Trophoblast cell (in vitro differentiated cells and primary cell): ENCODE measurements around the gene TMC2.

Source experiments
- DNase-seq, 2 donors: peaks; one replicate each; pipeline ENCODE4 v3.0.0-alpha.2; 2016
- H2AFZ ChIP-seq: 2 replicates; pipeline ENCODE4 v1.6.1; 2013; ENCODE audit warnings: low read length, moderate library complexity, mild to moderate bottlenecking; ENCODE audit not compliant: insufficient read depth, poor library complexity
- H2AK5ac ChIP-seq: 2 replicates; pipeline ENCODE4 v1.6.1; 2013; ENCODE audit warnings: mild to moderate bottlenecking, low read length
- H2BK120ac ChIP-seq: 2 replicates; pipeline ENCODE4 v1.6.1; 2013; ENCODE audit warnings: low read length, mild to moderate bottlenecking, moderate library complexity; ENCODE audit not compliant: insufficient read depth, poor library complexity
- H2BK12ac ChIP-seq: 2 replicates; pipeline ENCODE4 v1.6.1; 2013; ENCODE audit warnings: mild to moderate bottlenecking, low read length, moderate library complexity
- H2BK5ac ChIP-seq: 2 replicates; pipeline ENCODE4 v1.6.1; 2013; ENCODE audit warnings: low read length, low read depth, moderate library complexity, mild to moderate bottlenecking; ENCODE audit not compliant: poor library complexity
- H3K14ac ChIP-seq: 2 replicates; pipeline ENCODE4 v1.6.1; 2013; ENCODE audit warnings: mild to moderate bottlenecking, low read length
- H3K18ac ChIP-seq: 2 replicates; pipeline ENCODE4 v1.6.1; 2013; ENCODE audit warnings: mild to moderate bottlenecking, low read length
- H3K23ac ChIP-seq: 2 replicates; pipeline ENCODE4 v1.6.1; 2013; ENCODE audit warnings: low read length
- H3K27ac ChIP-seq: 2 replicates; pipeline ENCODE4 v1.5.1; 2013; ENCODE audit warnings: low read depth, mild to moderate bottlenecking, inconsistent platforms, low read length, moderate library complexity
- H3K27me3 ChIP-seq: 2 replicates; pipeline ENCODE4 v1.6.1; 2013; ENCODE audit warnings: inconsistent platforms, mild to moderate bottlenecking, low read length, moderate library complexity; ENCODE audit not compliant: insufficient read depth
- H3K36me3 ChIP-seq, 2 experiments: 1 replicate in 1 of 2; 2 replicates in 1 of 2; pipeline ENCODE4 v1.6.1; 2013; ENCODE audit warnings: low read length in 2 of 2, mild to moderate bottlenecking in 2 of 2, moderate library complexity in 1 of 2; ENCODE audit not compliant: insufficient read depth in 2 of 2, control insufficient read depth in 1 of 2
- H3K4ac ChIP-seq: 2 replicates; pipeline ENCODE4 v1.6.1; 2013; ENCODE audit warnings: low read depth, mild to moderate bottlenecking, low read length, moderate library complexity
- H3K4me1 ChIP-seq, 2 experiments: 1 replicate in 1 of 2; 2 replicates in 1 of 2; pipeline ENCODE4 v1.6.1; 2013; ENCODE audit warnings: low read length in 2 of 2, mild to moderate bottlenecking in 2 of 2, moderate library complexity in 1 of 2; ENCODE audit not compliant: insufficient read depth in 2 of 2, control insufficient read depth in 1 of 2
- H3K4me2 ChIP-seq: 2 replicates; pipeline ENCODE4 v1.6.1; 2013; ENCODE audit warnings: inconsistent platforms, mild to moderate bottlenecking, low read length, moderate library complexity
- H3K4me3 ChIP-seq: 2 replicates; pipeline ENCODE4 v1.5.1; 2013; ENCODE audit warnings: mild to moderate bottlenecking, low read depth, low read length, inconsistent platforms
- H3K79me1 ChIP-seq: one replicate; pipeline ENCODE4 v1.6.1; 2013; ENCODE audit warnings: low read length
- H3K79me2 ChIP-seq: 2 replicates; pipeline ENCODE4 v1.6.1; 2013; ENCODE audit warnings: low read length, mild to moderate bottlenecking; ENCODE audit not compliant: control insufficient read depth, insufficient read depth, poor library complexity
- H3K9ac ChIP-seq: 2 replicates; pipeline ENCODE4 v1.6.1; 2013; ENCODE audit warnings: mild to moderate bottlenecking, low read length
- H3K9me3 ChIP-seq: 2 replicates; pipeline ENCODE4 v1.6.1; 2013; ENCODE audit warnings: low read depth, mild to moderate bottlenecking, control low read depth, inconsistent platforms, low read length; ENCODE audit not compliant: insufficient read depth
- H4K12ac ChIP-seq: 2 replicates; pipeline ENCODE4 v1.6.1; 2013; ENCODE audit warnings: low read depth, mild to moderate bottlenecking, low read length, moderate library complexity
- H4K8ac ChIP-seq: 2 replicates; pipeline ENCODE4 v1.6.1; 2013; ENCODE audit warnings: low read depth, mild to moderate bottlenecking, low read length, moderate library complexity
- H4K91ac ChIP-seq: one replicate; pipeline ENCODE4 v1.6.1; 2013; ENCODE audit warnings: low read depth, mild to moderate bottlenecking, low read length, moderate library complexity
- WGBS: extraction: QIAGEN DNeasy Blood & Tissue Kit; methylation state at CpG from one replicate; pipeline ENCODE4 v1.1.7; 2013; ENCODE audit warnings: missing lambda C conversion rate; ENCODE audit not compliant: insufficient read length, insufficient coverage; ENCODE audit errors: extremely low coverage; 5-methylcytosine and 5-hydroxymethylcytosine counted together

The TMC2 gene

DNA sequence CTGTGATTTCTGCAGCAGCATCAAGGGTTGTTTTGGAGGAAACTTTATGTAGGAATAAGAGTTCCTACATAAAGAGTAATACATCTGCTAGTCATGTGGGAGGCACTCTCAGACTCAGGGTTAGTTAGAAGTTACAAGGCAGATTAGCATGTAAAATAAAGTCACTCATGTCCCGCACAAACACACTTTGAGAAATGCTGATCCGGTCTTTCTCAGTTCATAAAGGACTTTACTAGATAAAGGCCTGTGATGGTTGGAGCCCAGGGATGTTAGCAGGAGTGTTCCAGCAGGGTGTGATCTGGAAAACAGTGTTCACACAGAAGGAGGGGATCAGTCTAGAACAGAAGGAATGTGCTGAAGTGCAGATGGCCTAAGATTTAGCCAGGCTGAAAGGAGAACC, 83.0 kb downstream of the TMC2 start:
- Histone ChIP-seq H3K36me3 (no peaks in the 10 kb centered on the region), H3K27ac (no peak overlapping the region), H2AFZ (no peak overlapping the region), H3K18ac (no peak overlapping the region), H3K27me3 (no peaks in the 10 kb centered on the region), H2BK12ac (no peak overlapping the region), H4K12ac (no peak overlapping the region), H2AK5ac (no peak overlapping the region), H3K4me2 (no peak overlapping the region), H4K8ac (no peak overlapping the region), H3K4me3 (no peak overlapping the region), H2BK5ac (no peak overlapping the region), H3K14ac (no peak overlapping the region), H3K79me2 (no peaks in the 10 kb centered on the region), H4K91ac (no peak overlapping the region), H2BK120ac (no peak overlapping the region), H3K79me1 (no peaks in the 10 kb centered on the region), H3K4me1 (no peaks in the 10 kb centered on the region), H3K23ac (no peak overlapping the region), H3K9me3 (peaks cover 2% of the 10 kb centered on the region), H3K4ac (no peak overlapping the region), H3K9ac (no peak overlapping the region)
- DNase-seq: no peak
- WGBS: no CpG with 5 or more reads among the region's 2 CpGs

DNA sequence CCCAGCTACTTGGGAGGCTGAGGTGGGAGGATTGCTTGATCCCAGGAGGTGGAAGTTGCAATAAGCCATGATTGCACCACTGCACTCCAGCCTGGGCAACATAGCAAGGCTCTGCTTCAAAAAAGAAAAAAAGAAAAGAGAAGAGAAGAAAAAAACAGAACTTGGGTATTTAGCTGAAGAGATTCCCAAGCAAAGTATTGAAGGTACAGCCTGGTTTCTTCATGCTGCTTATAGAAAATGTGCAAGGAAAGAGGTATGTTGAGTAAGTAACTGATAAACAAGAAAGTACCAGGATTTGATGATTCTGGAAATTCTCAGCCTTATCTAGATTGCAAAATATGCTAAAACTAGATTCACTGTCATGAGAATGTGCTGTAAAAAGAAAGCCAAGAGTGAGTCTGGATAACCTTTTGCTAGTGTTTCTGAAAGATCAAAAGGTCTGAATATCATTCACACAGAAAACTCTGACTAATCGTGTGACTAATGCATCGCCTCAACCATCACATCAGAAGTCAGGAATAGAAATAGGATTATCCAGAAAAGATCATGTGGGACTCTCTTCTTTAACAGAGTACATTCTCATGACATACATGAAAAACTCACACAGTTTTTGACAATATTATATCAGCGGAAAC, 83.7 kb downstream of the TMC2 start:
- Histone ChIP-seq H3K4me2 (no peak overlapping the region), H3K4me1 (no peaks in the 10 kb centered on the region), H3K36me3 (no peaks in the 10 kb centered on the region), H3K27me3 (no peaks in the 10 kb centered on the region), H3K14ac (no peak overlapping the region), H4K12ac (no peak overlapping the region), H3K27ac (no peak overlapping the region), H2BK5ac (no peak overlapping the region), H3K79me1 (no peaks in the 10 kb centered on the region), H2BK120ac (no peak overlapping the region), H2AK5ac (no peak overlapping the region), H2AFZ (no peak overlapping the region), H3K79me2 (no peaks in the 10 kb centered on the region), H4K91ac (no peak overlapping the region), H4K8ac (no peak overlapping the region), H3K9me3 (peaks cover 5% of the 10 kb centered on the region), H3K4ac (no peak overlapping the region), H3K9ac (no peak overlapping the region), H3K23ac (no peak overlapping the region), H3K4me3 (no peak overlapping the region), H2BK12ac (no peak overlapping the region), H3K18ac (no peak overlapping the region)
- no CpG with 5 or more reads among the region's 3 CpGs for WGBS
- peak in 1 of 2 donors; percentile 24 for DNase-seq

DNA sequence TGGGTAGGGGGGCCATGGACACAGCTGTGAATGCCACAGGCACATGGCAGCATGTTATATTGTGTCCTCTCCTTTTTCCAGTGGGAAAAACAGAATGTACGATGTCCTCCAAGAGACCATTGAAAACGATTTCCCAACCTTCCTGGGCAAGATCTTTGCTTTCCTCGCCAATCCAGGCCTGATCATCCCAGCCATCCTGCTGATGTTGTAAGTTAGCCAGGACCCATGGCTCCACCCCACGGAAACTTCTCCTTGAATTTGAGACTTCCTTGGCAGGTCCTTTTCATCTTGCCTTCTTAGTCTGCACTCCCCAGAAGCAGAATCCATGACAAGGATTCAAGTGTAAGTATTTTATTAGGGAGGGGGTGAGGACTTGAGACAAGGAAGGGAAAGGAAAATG, 87.8 kb downstream of the TMC2 start:
- H3K18ac ChIP-seq: no peak overlapping the region
- H3K4me1 ChIP-seq: no peaks in the 10 kb centered on the region
- no CpG with 5 or more reads among the region's 4 CpGs for WGBS

DNA sequence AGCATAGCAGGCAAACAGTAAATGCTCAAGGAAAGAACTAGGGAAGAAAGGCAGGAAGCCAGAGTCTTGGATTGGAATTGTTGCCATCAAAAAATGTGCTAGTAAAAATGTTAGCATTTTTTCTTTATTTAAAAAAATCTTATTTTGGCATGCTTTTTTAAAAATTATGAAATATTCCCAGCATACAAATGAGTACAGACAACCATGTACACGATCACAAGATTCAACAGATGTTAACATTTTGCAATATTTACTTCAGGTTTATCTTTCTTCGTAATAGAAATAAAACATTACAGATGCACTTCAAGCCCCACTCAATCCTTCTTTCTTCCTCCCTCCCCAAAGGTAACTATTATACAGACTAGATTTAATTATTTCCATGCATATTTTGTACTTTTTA, 88.7 kb downstream of the TMC2 start:
- no peak overlapping the region for H3K4ac ChIP-seq
- no peaks in the 10 kb centered on the region for H3K27me3 ChIP-seq
- no peak overlapping the region for H3K4me2 ChIP-seq
- no peak overlapping the region for H3K23ac ChIP-seq
- no peak overlapping the region for H3K27ac ChIP-seq
- H4K8ac ChIP-seq: no peak overlapping the region
- no CpG with 5 or more reads among the region's 2 CpGs for WGBS
- no peak overlapping the region for H4K12ac ChIP-seq
- H2BK12ac ChIP-seq: no peak overlapping the region
- no peak overlapping the region for H3K4me3 ChIP-seq
- peaks cover 8% of the 10 kb centered on the region for H3K9me3 ChIP-seq
- H3K18ac ChIP-seq: no peak overlapping the region
- H2BK120ac ChIP-seq: no peak overlapping the region
- H3K79me2 ChIP-seq: no peaks in the 10 kb centered on the region
- H2AK5ac ChIP-seq: no peak overlapping the region
- DNase-seq: no peak
- no peaks in the 10 kb centered on the region for H3K79me1 ChIP-seq
- no peaks in the 10 kb centered on the region for H3K4me1 ChIP-seq
- H3K9ac ChIP-seq: no peak overlapping the region
- H3K36me3 ChIP-seq: no peaks in the 10 kb centered on the region
- H2AFZ ChIP-seq: no peak overlapping the region
- no peak overlapping the region for H4K91ac ChIP-seq
- no peak overlapping the region for H3K14ac ChIP-seq
- no peak overlapping the region for H2BK5ac ChIP-seq

More for the DNA sequence above, 87.8 kb downstream of the TMC2 start:
- Histone ChIP-seq H3K23ac (no peak overlapping the region), H4K8ac (no peak overlapping the region), H3K36me3 (no peaks in the 10 kb centered on the region), H3K9me3 (peaks cover 8% of the 10 kb centered on the region), H3K4me2 (no peak overlapping the region), H3K79me2 (no peaks in the 10 kb centered on the region), H2AFZ (no peak overlapping the region), H3K4me3 (no peak overlapping the region), H3K14ac (no peak overlapping the region), H3K27ac (no peak overlapping the region), H3K9ac (no peak overlapping the region), H3K79me1 (no peaks in the 10 kb centered on the region), H2BK12ac (no peak overlapping the region), H2BK5ac (no peak overlapping the region), H3K4ac (no peak overlapping the region), H3K27me3 (no peaks in the 10 kb centered on the region), H4K12ac (no peak overlapping the region), H4K91ac (no peak overlapping the region), H2AK5ac (no peak overlapping the region), H2BK120ac (no peak overlapping the region)
- DNase-seq: no peak
